ENCODE results near the gene ZMYM2. TPM values are rescaled to one million over a fixed set of nuclear protein-coding genes. Genes with fewer than 3 reads are reported as not detected.

Gene ZMYM2
- total RNA-seq, 4 donors from 2014 or later, result 44.5 to 217 (median 57.0) TPM

DNA sequence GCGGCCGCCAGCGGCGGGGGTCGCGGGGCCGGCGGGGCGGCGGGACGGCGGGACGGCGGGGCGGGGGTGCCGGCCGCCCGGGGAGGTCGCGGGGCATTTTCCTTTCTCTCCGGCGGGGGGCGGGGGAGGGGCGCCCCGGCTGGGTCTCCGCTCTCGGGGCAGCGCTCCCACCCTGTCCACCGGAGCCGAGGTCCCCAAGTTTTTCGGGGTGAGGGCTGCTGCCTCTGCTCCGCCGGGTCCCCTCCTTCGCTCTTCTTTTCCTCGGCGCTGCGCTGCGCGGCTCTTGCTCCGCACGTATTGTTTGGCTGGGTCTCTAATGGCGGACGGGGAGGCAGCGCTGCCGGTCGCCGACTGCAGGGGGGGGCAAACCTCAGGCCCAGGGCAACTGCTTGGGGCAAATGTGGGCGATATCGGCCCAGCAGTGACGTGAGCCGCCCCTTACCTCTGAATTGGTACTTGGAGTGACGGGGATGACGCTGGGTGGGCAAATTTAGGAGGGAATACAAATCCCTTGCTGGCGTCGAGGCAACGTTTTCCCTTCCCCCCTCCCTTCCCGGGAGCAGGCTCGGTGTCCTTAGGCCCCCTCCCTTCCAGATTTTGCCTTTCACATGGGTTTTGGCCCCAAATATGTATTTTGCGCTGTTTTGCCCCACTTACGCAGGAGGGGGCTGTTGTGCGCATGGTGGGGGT, 759 bp downstream of the ZMYM2 start:
- Histone ChIP-seq H3K27ac (peak overlapping the region; percentile 95), H3K9me3 (no peaks in the 10 kb centered on the region), H3K36me3 (no peaks in the 10 kb centered on the region), H3K27me3 (no peaks in the 10 kb centered on the region), H3K4me1 (peaks cover 28% of the 10 kb centered on the region), H3K4me3 (peak overlapping the region; percentile 70)
- no peak for TF ChIP-seq EP300 (IDR thresholded peaks at IDR 0.05)
- peak in 1 of 2 donors; percentile 5 for TF ChIP-seq CTCF (IDR thresholded peaks at IDR 0.05)
- no peak for TF ChIP-seq POLR2A (IDR thresholded peaks at IDR 0.05)
- no peak for TF ChIP-seq POLR2AphosphoS5 (IDR thresholded peaks at IDR 0.05)
- peak; percentile 79 to 84 for DNase-seq (ENCODE audit: low spot score in 2 of 2)
- WGBS, result 0% methylated on average over 12 of the region's 61 CpGs

- 3% methylated on average over 13 of the region's 13 CpGs for WGBS
- TF ChIP-seq POLR2AphosphoS5 (IDR thresholded peaks at IDR 0.05) (no peak), POLR2A (IDR thresholded peaks at IDR 0.05) (no peak), CTCF (IDR thresholded peaks at IDR 0.05) (peak; percentile 91 to 97), EP300 (IDR thresholded peaks at IDR 0.05) (no peak)
- H3K9me3 ChIP-seq, result no peaks in the 10 kb centered on the region
- H3K36me3 ChIP-seq, result no peaks in the 10 kb centered on the region
- peak; percentile 91 for DNase-seq (ENCODE audit: low spot score in 2 of 2)
- H3K27me3 ChIP-seq, result no peaks in the 10 kb centered on the region
- peaks cover 28% of the 10 kb centered on the region for H3K4me1 ChIP-seq
- peak overlapping the region; percentile 95 for H3K27ac ChIP-seq
- peak overlapping the region; percentile 70 for H3K4me3 ChIP-seq
Observed at GRCh38 chr13:19959831-19960652, 1.5 kb downstream of the ZMYM2 start.

GRCh38 chr13:19960653-19960976, 2.1 kb downstream of the ZMYM2 start:
- Histone ChIP-seq H3K4me3 (peak overlapping the region; percentile 70), H3K9me3 (no peaks in the 10 kb centered on the region), H3K27ac (peak overlapping the region; percentile 95), H3K36me3 (no peaks in the 10 kb centered on the region), H3K4me1 (peaks cover 28% of the 10 kb centered on the region), H3K27me3 (no peaks in the 10 kb centered on the region)
- no peak for TF ChIP-seq CTCF (IDR thresholded peaks at IDR 0.05)
- TF ChIP-seq POLR2AphosphoS5 (IDR thresholded peaks at IDR 0.05), result no peak
- TF ChIP-seq EP300 (IDR thresholded peaks at IDR 0.05), result no peak
- no peak for TF ChIP-seq POLR2A (IDR thresholded peaks at IDR 0.05)
- 44% methylated on average over 2 of the region's 2 CpGs for WGBS
- no peak for DNase-seq (ENCODE audit: low spot score in 2 of 2)

GRCh38 chr13:19961489-19961888, 3.0 kb downstream of the ZMYM2 start:
- H3K27me3 ChIP-seq, result no peaks in the 10 kb centered on the region
- TF ChIP-seq EP300 (IDR thresholded peaks at IDR 0.05) (no peak), POLR2AphosphoS5 (IDR thresholded peaks at IDR 0.05) (no peak), CTCF (IDR thresholded peaks at IDR 0.05) (no peak)
- no peak overlapping the region for H3K4me3 ChIP-seq
- peaks cover 28% of the 10 kb centered on the region for H3K4me1 ChIP-seq
- H3K36me3 ChIP-seq, result peaks cover 8% of the 10 kb centered on the region
- DNase-seq (ENCODE audit: low spot score in 2 of 2), result no peak
- 62% methylated on average over 4 of the region's 4 CpGs for WGBS
- H3K27ac ChIP-seq, result no peak overlapping the region
- H3K9me3 ChIP-seq, result no peaks in the 10 kb centered on the region

- H3K4me3 ChIP-seq, result no peak overlapping the region
Observed at GRCh38 chr13:19961924-19962323, 3.4 kb downstream of the ZMYM2 start.

More at GRCh38 chr13:19961924-19962323, 3.4 kb downstream of the ZMYM2 start:
- peaks cover 11% of the 10 kb centered on the region for H3K36me3 ChIP-seq
- TF ChIP-seq EP300 (IDR thresholded peaks at IDR 0.05), result no peak
- TF ChIP-seq CTCF (IDR thresholded peaks at IDR 0.05), result no peak
- H3K9me3 ChIP-seq, result no peaks in the 10 kb centered on the region
- H3K4me1 ChIP-seq, result peaks cover 28% of the 10 kb centered on the region
- DNase-seq (ENCODE audit: low spot score in 2 of 2), result no peak
- no peak overlapping the region for H3K27ac ChIP-seq
- H3K27me3 ChIP-seq, result no peaks in the 10 kb centered on the region

Data from suprapubic skin (tissue), 4 donors.